ENCODE data around the gene SLC39A11.
A peak's percentile ranks its signal among the peaks of the same experiment; 100 is the strongest.
"Not testable (repeated sequence)": the region's sequence is repeated elsewhere in the genome, so short reads cannot be mapped to it uniquely, and the experiment has no call there.

The SLC39A11 gene

GRCh38 chr17:72903522-72903921, 189.0 kb downstream of the SLC39A11 start:
- H3K27ac Mint-ChIP-seq: no peak overlapping the region
- no peaks in the 10 kb centered on the region for H3K9me3 Mint-ChIP-seq
- H3K36me3 Mint-ChIP-seq: no peaks in the 10 kb centered on the region
- ATAC-seq: no peak
- peaks cover 6% of the 10 kb centered on the region for H3K4me1 Mint-ChIP-seq
- H3K4me3 Mint-ChIP-seq: no peak overlapping the region
- DNase-seq (ENCODE audit: low spot score in 2 of 2): no peak

DNA sequence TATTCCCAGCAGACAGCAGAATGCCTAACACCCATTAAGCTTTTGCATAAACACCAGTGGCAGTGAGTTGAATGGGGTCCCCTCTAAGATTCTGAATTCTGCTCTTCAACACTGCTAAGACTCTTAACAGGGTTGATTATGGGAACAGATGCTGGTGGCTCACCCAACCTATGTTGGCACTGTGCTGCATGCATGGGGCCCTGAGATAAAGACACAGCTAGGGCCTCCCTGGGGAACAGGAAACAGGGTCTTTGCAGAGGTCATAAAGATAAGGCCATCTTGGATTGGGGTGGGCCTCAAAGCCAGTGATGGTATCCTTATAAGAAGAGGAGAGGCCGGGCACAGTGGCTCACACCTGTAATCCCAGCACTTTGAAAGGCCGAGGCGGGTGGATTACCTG, 190.8 kb downstream of the SLC39A11 start:
- Mint-ChIP-seq H3K9me3 (no peaks in the 10 kb centered on the region), H3K27ac (no peak overlapping the region), H3K4me3 (no peak overlapping the region), H3K36me3 (no peaks in the 10 kb centered on the region), H3K4me1 (peaks cover 6% of the 10 kb centered on the region)
- ATAC-seq: no peak
- no peak for DNase-seq (ENCODE audit: low spot score in 2 of 2)

- no peak overlapping the region for H3K4me3 Mint-ChIP-seq
- H3K27ac Mint-ChIP-seq: no peak overlapping the region
- DNase-seq (ENCODE audit: low spot score in 2 of 2) (no peak), ATAC-seq (no peak)
- no peaks in the 10 kb centered on the region for H3K36me3 Mint-ChIP-seq
- H3K9me3 Mint-ChIP-seq: no peaks in the 10 kb centered on the region
- peaks cover 4% of the 10 kb centered on the region for H3K4me1 Mint-ChIP-seq
Measured at GRCh38 chr17:72901083-72901482, 191.4 kb downstream of the SLC39A11 start.

- DNase-seq (ENCODE audit: low spot score in 2 of 2): no peak
- H3K9me3 Mint-ChIP-seq: no peaks in the 10 kb centered on the region
- H3K4me3 Mint-ChIP-seq: no peak overlapping the region
- H3K36me3 Mint-ChIP-seq: no peaks in the 10 kb centered on the region
- no peak for ATAC-seq
- no peaks in the 10 kb centered on the region for H3K4me1 Mint-ChIP-seq
- peak overlapping the region; percentile 63 for H3K27ac Mint-ChIP-seq
Measured at GRCh38 chr17:72900654-72900971, 191.9 kb downstream of the SLC39A11 start.

- Mint-ChIP-seq H3K9me3 (no peaks in the 10 kb centered on the region), H3K36me3 (no peaks in the 10 kb centered on the region), H3K27ac (no peak overlapping the region), H3K4me3 (no peak overlapping the region), H3K4me1 (no peaks in the 10 kb centered on the region)
- ATAC-seq (no peak), DNase-seq (ENCODE audit: low spot score in 2 of 2) (no peak)
Measured at GRCh38 chr17:72898725-72899124, 193.8 kb downstream of the SLC39A11 start.

- not testable (repeated sequence) for H3K36me3 Mint-ChIP-seq; ATAC-seq; H3K4me1 Mint-ChIP-seq; H3K4me3 Mint-ChIP-seq; H3K9me3 Mint-ChIP-seq; H3K27ac Mint-ChIP-seq; DNase-seq (ENCODE audit: low spot score in 2 of 2)
Measured at GRCh38 chr17:72896288-72896687, 196.2 kb downstream of the SLC39A11 start.

DNA sequence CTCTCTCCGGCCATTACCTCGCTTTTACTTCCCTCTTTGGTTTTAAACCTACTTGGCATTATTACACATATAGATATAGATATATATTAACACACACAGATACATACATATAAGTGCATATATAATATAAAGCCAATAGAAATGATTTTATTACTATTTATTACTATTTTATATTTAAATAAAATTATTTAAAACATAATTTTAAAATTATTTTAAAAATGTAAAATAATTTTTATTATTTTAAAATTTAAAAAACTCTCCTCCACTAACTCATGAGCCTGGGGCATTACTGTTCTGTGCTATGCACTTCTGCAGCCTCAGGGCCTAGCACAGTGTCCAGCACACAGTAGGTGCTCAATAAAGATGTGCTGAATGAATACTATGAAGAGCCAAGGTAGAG, 200.9 kb downstream of the SLC39A11 start:
- Mint-ChIP-seq H3K4me1 (peaks cover 13% of the 10 kb centered on the region), H3K4me3 (no peak overlapping the region), H3K9me3 (no peaks in the 10 kb centered on the region), H3K36me3 (no peaks in the 10 kb centered on the region), H3K27ac (no peak overlapping the region)
- no peak for ATAC-seq
- DNase-seq (ENCODE audit: low spot score in 2 of 2): no peak

GRCh38 chr17:72890711-72891110, 201.8 kb downstream of the SLC39A11 start:
- H3K4me3 Mint-ChIP-seq: no peak overlapping the region
- no peak overlapping the region for H3K27ac Mint-ChIP-seq
- H3K36me3 Mint-ChIP-seq: no peaks in the 10 kb centered on the region
- DNase-seq (ENCODE audit: low spot score in 2 of 2) (no peak), ATAC-seq (no peak)
- H3K4me1 Mint-ChIP-seq: peaks cover 19% of the 10 kb centered on the region
- no peaks in the 10 kb centered on the region for H3K9me3 Mint-ChIP-seq

GRCh38 chr17:72887917-72888316, 204.6 kb downstream of the SLC39A11 start:
- no peak for ATAC-seq
- Mint-ChIP-seq H3K4me1 (peaks cover 19% of the 10 kb centered on the region), H3K4me3 (no peak overlapping the region), H3K9me3 (no peaks in the 10 kb centered on the region), H3K36me3 (no peaks in the 10 kb centered on the region), H3K27ac (no peak overlapping the region)
- no peak for DNase-seq (ENCODE audit: low spot score in 2 of 2)

- no peak for ATAC-seq
- H3K9me3 Mint-ChIP-seq: no peaks in the 10 kb centered on the region
- H3K27ac Mint-ChIP-seq: no peak overlapping the region
- DNase-seq (ENCODE audit: low spot score in 2 of 2): no peak
- H3K4me3 Mint-ChIP-seq: no peak overlapping the region
- no peaks in the 10 kb centered on the region for H3K36me3 Mint-ChIP-seq
- H3K4me1 Mint-ChIP-seq: peaks cover 19% of the 10 kb centered on the region
Measured at GRCh38 chr17:72887322-72887721, 205.2 kb downstream of the SLC39A11 start.

DNA sequence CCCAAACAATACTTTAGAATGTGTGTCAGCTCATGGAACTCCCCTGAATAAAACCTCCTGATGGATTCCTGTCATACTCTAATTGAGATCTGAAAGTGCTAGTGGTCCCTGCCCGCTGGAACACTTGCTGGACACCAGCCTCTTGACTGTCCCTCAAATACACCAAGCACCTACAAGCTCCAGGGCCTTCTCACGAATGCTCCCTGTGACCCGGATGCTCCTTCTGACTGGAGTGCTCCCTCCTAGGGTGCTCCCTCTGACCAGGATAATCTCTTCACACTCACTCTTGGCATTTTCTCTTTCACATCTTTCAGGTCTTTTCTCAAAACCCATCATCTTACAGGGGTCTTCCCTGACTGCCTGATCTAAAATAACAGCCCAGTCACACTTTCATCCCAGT, 205.9 kb downstream of the SLC39A11 start:
- Mint-ChIP-seq H3K4me3 (no peak overlapping the region), H3K9me3 (no peaks in the 10 kb centered on the region), H3K4me1 (peaks cover 19% of the 10 kb centered on the region), H3K27ac (no peak overlapping the region), H3K36me3 (no peaks in the 10 kb centered on the region)
- no peak for DNase-seq (ENCODE audit: low spot score in 2 of 2)
- ATAC-seq: no peak

GRCh38 chr17:72884066-72884465, 208.4 kb downstream of the SLC39A11 start:
- Mint-ChIP-seq H3K9me3 (peaks cover 4% of the 10 kb centered on the region), H3K36me3 (no peaks in the 10 kb centered on the region), H3K4me1 (peaks cover 11% of the 10 kb centered on the region), H3K4me3 (no peak overlapping the region), H3K27ac (no peak overlapping the region)
- DNase-seq (ENCODE audit: low spot score in 2 of 2) (no peak), ATAC-seq (no peak)

DNA sequence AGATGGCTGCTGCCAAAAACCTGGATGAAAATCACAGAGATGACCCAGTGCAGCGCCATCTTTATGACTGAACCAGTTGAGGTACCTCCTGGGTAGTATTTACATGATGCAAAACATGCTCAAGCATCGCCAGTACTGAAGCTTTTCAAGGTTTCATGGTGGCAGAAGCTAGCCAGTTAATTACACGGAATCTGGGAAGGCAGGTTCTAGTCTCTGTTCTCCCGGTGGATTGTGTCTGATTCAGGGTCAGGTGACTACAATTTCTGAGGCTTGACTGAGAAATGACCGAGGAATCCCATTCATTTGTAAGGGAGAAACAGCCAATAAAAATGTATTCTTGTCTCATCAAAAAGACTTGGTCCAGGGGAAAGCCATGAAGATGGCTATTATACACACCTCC, 209.1 kb downstream of the SLC39A11 start:
- H3K4me3 Mint-ChIP-seq: no peak overlapping the region
- DNase-seq (ENCODE audit: low spot score in 2 of 2) (no peak), ATAC-seq (no peak)
- H3K4me1 Mint-ChIP-seq: peaks cover 11% of the 10 kb centered on the region
- peaks cover 7% of the 10 kb centered on the region for H3K9me3 Mint-ChIP-seq
- H3K36me3 Mint-ChIP-seq: no peaks in the 10 kb centered on the region
- H3K27ac Mint-ChIP-seq: no peak overlapping the region

- H3K36me3 Mint-ChIP-seq: no peaks in the 10 kb centered on the region
- H3K4me1 Mint-ChIP-seq: peaks cover 11% of the 10 kb centered on the region
- ATAC-seq (no peak), DNase-seq (ENCODE audit: low spot score in 2 of 2) (no peak)
- peaks cover 9% of the 10 kb centered on the region for H3K9me3 Mint-ChIP-seq
- no peak overlapping the region for H3K27ac Mint-ChIP-seq
- H3K4me3 Mint-ChIP-seq: no peak overlapping the region
Measured at GRCh38 chr17:72882426-72882825, 210.1 kb downstream of the SLC39A11 start.

GRCh38 chr17:72879877-72880276, 212.6 kb downstream of the SLC39A11 start:
- ATAC-seq (no peak), DNase-seq (ENCODE audit: low spot score in 2 of 2) (no peak)
- H3K9me3 Mint-ChIP-seq: peaks cover 14% of the 10 kb centered on the region
- H3K27ac Mint-ChIP-seq: no peak overlapping the region
- no peaks in the 10 kb centered on the region for H3K36me3 Mint-ChIP-seq
- H3K4me1 Mint-ChIP-seq: no peaks in the 10 kb centered on the region
- H3K4me3 Mint-ChIP-seq: no peak overlapping the region

- H3K36me3 Mint-ChIP-seq: no peaks in the 10 kb centered on the region
- H3K9me3 Mint-ChIP-seq: peaks cover 14% of the 10 kb centered on the region
Measured at GRCh38 chr17:72878975-72879660, 213.4 kb downstream of the SLC39A11 start.

GRCh38 chr17:72877348-72877747, 215.1 kb downstream of the SLC39A11 start:
- no peaks in the 10 kb centered on the region for H3K36me3 Mint-ChIP-seq
- H3K4me1 Mint-ChIP-seq: no peaks in the 10 kb centered on the region
- peaks cover 14% of the 10 kb centered on the region for H3K9me3 Mint-ChIP-seq

More at GRCh38 chr17:72878975-72879660, 213.4 kb downstream of the SLC39A11 start:
- ATAC-seq (no peak), DNase-seq (ENCODE audit: low spot score in 2 of 2) (no peak)
- H3K4me1 Mint-ChIP-seq: no peaks in the 10 kb centered on the region
- H3K27ac Mint-ChIP-seq: no peak overlapping the region
- H3K4me3 Mint-ChIP-seq: no peak overlapping the region

More at GRCh38 chr17:72877348-72877747, 215.1 kb downstream of the SLC39A11 start:
- H3K27ac Mint-ChIP-seq: no peak overlapping the region
- no peak overlapping the region for H3K4me3 Mint-ChIP-seq
- no peak for DNase-seq (ENCODE audit: low spot score in 2 of 2)
- ATAC-seq: no peak
